CD8-positive, alpha-beta memory T cell (primary cell): Measurements from ENCODE around the gene CCR7. TPM values are rescaled to one million over a fixed set of nuclear protein-coding genes. Genes with fewer than 3 reads are reported as not detected.

Source experiments
- CTCF ChIA-PET: fragments of 350-600 bp; sonication (Branson Sonifier 250); formaldehyde crosslinking; loops from one replicate; lab custom pipeline; 2021; ENCODE audit warnings: antibody characterized with exemption; lab: Charles Lee
- POLR2A ChIA-PET: fragments of 350-600 bp; sonication (Branson Sonifier 250); formaldehyde crosslinking; loops from one replicate; lab custom pipeline; 2021; ENCODE audit warnings: antibody characterized with exemption; lab: Charles Lee
- DNase-seq, 5 donors: peaks; one replicate each; pipeline versions ENCODE4 v3.0.0 to v3.0.0-alpha.2; 2020 to 2022; ENCODE audit warnings: mixed read lengths in 1 of 5
- H3K27ac ChIP-seq: one replicate; pipeline ENCODE4 v1.7.0; 2013; ENCODE audit warnings: low read depth, mild to moderate bottlenecking, low read length, moderate library complexity
- H3K27me3 ChIP-seq: 2 replicates; pipeline ENCODE4 v1.7.0; 2013; ENCODE audit warnings: low read length, mild to moderate bottlenecking; ENCODE audit not compliant: insufficient read depth, poor library complexity, severe bottlenecking
- H3K36me3 ChIP-seq: 2 replicates; pipeline ENCODE4 v1.7.0; 2013; ENCODE audit warnings: mild to moderate bottlenecking, low read length, moderate library complexity; ENCODE audit not compliant: insufficient read depth
- H3K4me1 ChIP-seq: 2 replicates; pipeline ENCODE4 v1.7.0; 2013; ENCODE audit warnings: mild to moderate bottlenecking, low read length, moderate library complexity; ENCODE audit not compliant: insufficient read depth
- H3K4me3 ChIP-seq: 2 replicates; pipeline ENCODE4 v1.7.0; 2013; ENCODE audit warnings: mild to moderate bottlenecking, low read length
- H3K9me3 ChIP-seq: 2 replicates; pipeline ENCODE4 v1.7.0; 2013; ENCODE audit warnings: mild to moderate bottlenecking, low read length
- H3K27ac Mint-ChIP-seq, 8 donors: one replicate each; pipeline ENCODE4 v1.8.0; 2020 to 2021; ENCODE audit warnings: mixed read lengths in 8 of 8, mild to moderate bottlenecking in 6 of 8, inconsistent platforms in 3 of 8, moderate library complexity in 3 of 8
- H3K27me3 Mint-ChIP-seq, 2 donors: one replicate each; pipeline ENCODE4 v1.8.0; 2020 to 2021; ENCODE audit warnings: mixed read lengths in 2 of 2, mild to moderate bottlenecking in 1 of 2, moderate library complexity in 1 of 2
- H3K36me3 Mint-ChIP-seq, 3 donors: one replicate each; pipeline ENCODE4 v1.8.0; 2020 to 2021; ENCODE audit warnings: mixed read lengths in 3 of 3, inconsistent platforms in 1 of 3, mild to moderate bottlenecking in 1 of 3
- H3K4me1 Mint-ChIP-seq, 3 donors: one replicate each; pipeline ENCODE4 v1.8.0; 2020 to 2021; ENCODE audit warnings: mixed read lengths in 3 of 3, inconsistent platforms in 1 of 3, mild to moderate bottlenecking in 1 of 3
- H3K4me3 Mint-ChIP-seq, 7 donors: one replicate each; pipeline ENCODE4 v1.8.0; 2020 to 2021; ENCODE audit warnings: mixed read lengths in 7 of 7, mild to moderate bottlenecking in 6 of 7, moderate library complexity in 4 of 7, inconsistent platforms in 2 of 7
- H3K9me3 Mint-ChIP-seq, 5 donors: one replicate each; pipeline ENCODE4 v1.8.0; 2020 to 2022; ENCODE audit warnings: mixed read lengths in 5 of 5, mild to moderate bottlenecking in 3 of 5, moderate library complexity in 2 of 5, inconsistent platforms in 1 of 5
- polyA plus RNA-seq: library from polyadenylated mRNA; unstranded; fragments of 300-500 nt; fragmentation: Illumina TruSeq; gene quantifications from one replicate; pipeline ENCODE4 v1.2.3, GENCODE V29; 2021
- total RNA-seq, 2 experiments: library from RNA; stranded (reverse); gene quantifications; one replicate each; pipeline ENCODE4 v1.2.3, GENCODE V29; 2021

Gene CCR7
- total and polyA plus RNA-seq, 3 experiments from 2014 or later, result 152 to 286 (median 154) TPM

- H3K4me3 ChIP-seq, result no peak overlapping the region
- peak overlapping the region; percentile 44 to 96 (median 84) for H3K27ac Mint-ChIP-seq
- no peak overlapping the region for H3K27ac ChIP-seq
- ChIA-PET CTCF (interaction anchor here (1.0 to 17.6 kb wide), 3 partner anchors 9 to 12 kb away, joined by 3 to 475 read pairs (median 4); no protein-coding TSS in a partner anchor), POLR2A (interaction anchor here (1.8 kb wide), 1 partner anchor 8 kb away, joined by 5 read pairs; no protein-coding TSS in a partner anchor)
- H3K36me3 ChIP-seq, result peaks cover 22% of the 10 kb centered on the region
- H3K27me3 ChIP-seq, result no peaks in the 10 kb centered on the region
- H3K4me3 Mint-ChIP-seq, result peak overlapping the region in 2 of 7 donors; percentile 8 to 82
- peaks cover 99% of the 10 kb centered on the region for H3K4me1 ChIP-seq
- H3K9me3 Mint-ChIP-seq, result no peaks in the 10 kb centered on the region
- no peaks in the 10 kb centered on the region for H3K9me3 ChIP-seq
- H3K27me3 Mint-ChIP-seq, result no peaks in the 10 kb centered on the region
- DNase-seq, result peak in 1 of 5 donors; percentile 10
- peaks cover 85 to 100% (median 100%) of the 10 kb centered on the region in 3 donors for H3K4me1 Mint-ChIP-seq
- H3K36me3 Mint-ChIP-seq, result peaks cover 0 to 56% (median 12%) of the 10 kb centered on the region in 3 donors
These were observed 13.1 kb downstream of the CCR7 start for GRCh38 chr17:40551879-40552768.

GRCh38 chr17:40551091-40551878 lies 14.0 kb downstream of the CCR7 start:
- H3K9me3 Mint-ChIP-seq, result no peaks in the 10 kb centered on the region
- H3K36me3 ChIP-seq, result peaks cover 19% of the 10 kb centered on the region
- H3K4me1 ChIP-seq, result peaks cover 98% of the 10 kb centered on the region
- POLR2A ChIA-PET, result interaction anchor here (1.2 to 1.8 kb wide), 3 partner anchors 9 to 18 kb away, joined by 4 to 5 read pairs (median 4); no protein-coding TSS in a partner anchor
- H3K27me3 ChIP-seq, result no peaks in the 10 kb centered on the region
- CTCF ChIA-PET, result interaction anchor here (0.8 to 17.6 kb wide), 4 partner anchors 9 to 69 kb away, joined by 3 to 475 read pairs (median 6); no protein-coding TSS in a partner anchor
- peak overlapping the region in 7 of 8 donors; percentile 7 to 95 (median 57) for H3K27ac Mint-ChIP-seq
- H3K4me3 Mint-ChIP-seq, result peak overlapping the region in 3 of 7 donors; percentile 14 to 39 (median 19)
- peak in 1 of 5 donors; percentile 39 for DNase-seq
- H3K27me3 Mint-ChIP-seq, result no peaks in the 10 kb centered on the region
- H3K4me3 ChIP-seq, result no peak overlapping the region
- no peak overlapping the region for H3K27ac ChIP-seq
- peaks cover 86 to 100% (median 100%) of the 10 kb centered on the region in 3 donors for H3K4me1 Mint-ChIP-seq
- H3K36me3 Mint-ChIP-seq, result peaks cover 0 to 48% (median 12%) of the 10 kb centered on the region in 3 donors
- H3K9me3 ChIP-seq, result no peaks in the 10 kb centered on the region

GRCh38 chr17:40550608-40551007 lies 14.7 kb downstream of the CCR7 start:
- H3K27me3 ChIP-seq, result no peaks in the 10 kb centered on the region
- no peaks in the 10 kb centered on the region for H3K27me3 Mint-ChIP-seq
- peak overlapping the region in 7 of 8 donors; percentile 7 to 81 (median 57) for H3K27ac Mint-ChIP-seq
- H3K36me3 ChIP-seq, result peaks cover 19% of the 10 kb centered on the region
- H3K9me3 Mint-ChIP-seq, result no peaks in the 10 kb centered on the region
- ChIA-PET POLR2A (interaction anchor here (1.2 to 1.8 kb wide), 3 partner anchors 10 to 17 kb away, joined by 4 to 5 read pairs (median 4); no protein-coding TSS in a partner anchor), CTCF (interaction anchor here (1.0 to 17.6 kb wide), 3 partner anchors 10 to 69 kb away, joined by 3 to 475 read pairs (median 4); no protein-coding TSS in a partner anchor)
- H3K4me1 Mint-ChIP-seq, result peaks cover 88 to 100% (median 98%) of the 10 kb centered on the region in 3 donors
- no peak overlapping the region for H3K4me3 ChIP-seq
- DNase-seq, result peak in 1 of 5 donors; percentile 16
- H3K4me1 ChIP-seq, result peaks cover 98% of the 10 kb centered on the region
- no peaks in the 10 kb centered on the region for H3K9me3 ChIP-seq
- H3K27ac ChIP-seq, result no peak overlapping the region
- H3K4me3 Mint-ChIP-seq, result peak overlapping the region in 2 of 7 donors; percentile 19 to 82
- peaks cover 0 to 41% (median 12%) of the 10 kb centered on the region in 3 donors for H3K36me3 Mint-ChIP-seq

- no peak overlapping the region for H3K27ac ChIP-seq
- peak overlapping the region in 5 of 7 donors; percentile 10 to 53 (median 29) for H3K4me3 Mint-ChIP-seq
- CTCF ChIA-PET, result interaction anchor here (1.1 to 20.1 kb wide), 8 partner anchors 10 to 150 kb away, joined by 3 to 475 read pairs (median 8); partner anchors contain the start of genes CCR7 and TOP2A
These were observed 16.1 kb downstream of the CCR7 start for GRCh38 chr17:40548982-40549685.

GRCh38 chr17:40548491-40548981 lies 16.7 kb downstream of the CCR7 start:
- H3K9me3 Mint-ChIP-seq, result no peaks in the 10 kb centered on the region
- Histone ChIP-seq H3K27ac (no peak overlapping the region), H3K9me3 (no peaks in the 10 kb centered on the region), H3K4me1 (peaks cover 92% of the 10 kb centered on the region), H3K4me3 (no peak overlapping the region), H3K36me3 (no peaks in the 10 kb centered on the region), H3K27me3 (no peaks in the 10 kb centered on the region)
- POLR2A ChIA-PET, result interaction anchor here (0.7 to 2.8 kb wide), 9 partner anchors 8 to 155 kb away, joined by 3 to 25 read pairs (median 5); no protein-coding TSS in a partner anchor
- peak in 1 of 5 donors; percentile 29 for DNase-seq
- H3K27ac Mint-ChIP-seq, result peak overlapping the region; percentile 57 to 95 (median 80)
- CTCF ChIA-PET, result interaction anchor here (1.1 to 20.1 kb wide), 13 partner anchors 9 to 149 kb away, joined by 3 to 475 read pairs (median 6); partner anchors contain the start of genes CCR7, IGFBP4 and TOP2A
- H3K27me3 Mint-ChIP-seq, result no peaks in the 10 kb centered on the region
- peaks cover 0 to 20% (median under 1%) of the 10 kb centered on the region in 3 donors for H3K36me3 Mint-ChIP-seq
- H3K4me1 Mint-ChIP-seq, result peaks cover 79 to 93% (median 89%) of the 10 kb centered on the region in 3 donors
- H3K4me3 Mint-ChIP-seq, result peak overlapping the region in 5 of 7 donors; percentile 10 to 68 (median 52)

More at GRCh38 chr17:40548982-40549685, 16.1 kb downstream of the CCR7 start:
- peak overlapping the region; percentile 47 to 95 (median 78) for H3K27ac Mint-ChIP-seq
- H3K27me3 Mint-ChIP-seq, result no peaks in the 10 kb centered on the region
- H3K36me3 ChIP-seq, result peaks cover 4% of the 10 kb centered on the region
- H3K4me3 ChIP-seq, result no peak overlapping the region
- POLR2A ChIA-PET, result interaction anchor here (0.6 to 2.8 kb wide), 8 partner anchors 9 to 156 kb away, joined by 3 to 19 read pairs (median 4); no protein-coding TSS in a partner anchor
- H3K4me1 Mint-ChIP-seq, result peaks cover 81 to 93% (median 90%) of the 10 kb centered on the region in 3 donors
- DNase-seq, result peak in 1 of 5 donors; percentile 36
- no peaks in the 10 kb centered on the region for H3K27me3 ChIP-seq
- H3K9me3 Mint-ChIP-seq, result no peaks in the 10 kb centered on the region
- peaks cover 92% of the 10 kb centered on the region for H3K4me1 ChIP-seq
- no peaks in the 10 kb centered on the region for H3K9me3 ChIP-seq
- H3K36me3 Mint-ChIP-seq, result peaks cover 0 to 26% (median 3%) of the 10 kb centered on the region in 3 donors

GRCh38 chr17:40547785-40548478 lies 17.3 kb downstream of the CCR7 start:
- DNase-seq, result no peak
- Histone ChIP-seq H3K9me3 (no peaks in the 10 kb centered on the region), H3K4me3 (no peak overlapping the region), H3K36me3 (no peaks in the 10 kb centered on the region), H3K27ac (no peak overlapping the region), H3K27me3 (no peaks in the 10 kb centered on the region), H3K4me1 (peaks cover 92% of the 10 kb centered on the region)
- ChIA-PET CTCF (interaction anchor here (1.1 to 20.1 kb wide), 13 partner anchors 9 to 149 kb away, joined by 3 to 475 read pairs (median 6); partner anchors contain the start of genes CCR7, IGFBP4 and TOP2A), POLR2A (interaction anchor here (0.5 to 2.8 kb wide), 8 partner anchors 8 to 328 kb away, joined by 3 to 25 read pairs (median 8); no protein-coding TSS in a partner anchor)
- H3K36me3 Mint-ChIP-seq, result peaks cover 0 to 17% (median 0%) of the 10 kb centered on the region in 3 donors
- H3K27me3 Mint-ChIP-seq, result peaks cover 0 to under 1% of the 10 kb centered on the region in 2 donors
- peak overlapping the region; percentile 57 to 95 (median 81) for H3K27ac Mint-ChIP-seq
- H3K4me3 Mint-ChIP-seq, result peak overlapping the region; percentile 40 to 68 (median 54)
- H3K9me3 Mint-ChIP-seq, result no peaks in the 10 kb centered on the region
- peaks cover 79 to 93% (median 89%) of the 10 kb centered on the region in 3 donors for H3K4me1 Mint-ChIP-seq
